Left ventricle myocardium inferior (tissue), 1 donor: ENCODE measurements around the gene TRIM16. TPM values are rescaled to one million over a fixed set of nuclear protein-coding genes. Genes with fewer than 3 reads are reported as not detected.
"Not testable (repeated sequence)": the region's sequence is repeated elsewhere in the genome, so short reads cannot be mapped to it uniquely, and the experiment has no call there.

Experiments
- DNase-seq: peaks from one replicate; pipeline ENCODE4 v3.0.0-alpha.2; 2020
- H3K27ac ChIP-seq: fragments of 200-600 bp; replicated peaks from 2 replicates; pipeline ENCODE4 v1.8.0; 2021
- H3K27me3 ChIP-seq: fragments of 200-600 bp; 2 replicates; pipeline ENCODE4 v1.8.0; 2021; ENCODE audit warnings: low read depth
- H3K36me3 ChIP-seq: fragments of 200-600 bp; 2 replicates; pipeline ENCODE4 v1.8.0; 2021
- H3K4me1 ChIP-seq: fragments of 200-600 bp; 2 replicates; pipeline ENCODE4 v1.8.0; 2021
- H3K4me3 ChIP-seq: fragments of 200-600 bp; 2 replicates; pipeline ENCODE4 v1.8.0; 2021; ENCODE audit warnings: mild to moderate bottlenecking, moderate library complexity
- H3K9me3 ChIP-seq: fragments of 200-600 bp; replicated peaks from 2 replicates; pipeline ENCODE4 v1.8.0; 2021
- CTCF ChIP-seq: fragments of 200-600 bp; IDR thresholded peaks from 2 replicates; pipeline ENCODE4 v1.8.0; 2021; ENCODE audit warnings: antibody characterized with exemption, mild to moderate bottlenecking, borderline replicate concordance
- intact Hi-C: fragments of 100-400 bp; cut with micrococcal nuclease; formaldehyde crosslinking; loops from one replicate; pipeline ENCODE4 v1.11.0; 2022
- long read RNA-seq: library from polyadenylated mRNA; unstranded; transcript quantifications from one replicate; pipeline ENCODE4 v2.0.0, GENCODE V29; 2021
- total RNA-seq: library from RNA; stranded (reverse); fragmentation: NEBNext Ultra II Directional; extraction: Animal tissue kit (Norgen Biotek cat#: 25700); gene quantifications from one replicate; pipeline ENCODE4 v1.2.1, GENCODE V29; 2021
- donor health status: DM: no; HTN: yes; CAD: no; lungs with severe emphysema.

Gene TRIM16
- total RNA-seq: 30.4 TPM
- long read RNA-seq, transcript TRIM16-211 (5 exons, 1,979 nt): major isoform, 10 of 53 reads
- long read RNA-seq, partial matches to known transcripts: 30 of 53 reads
- long read RNA-seq, other reads (novel, unspliced or antisense): 13 of 53 reads

DNA sequence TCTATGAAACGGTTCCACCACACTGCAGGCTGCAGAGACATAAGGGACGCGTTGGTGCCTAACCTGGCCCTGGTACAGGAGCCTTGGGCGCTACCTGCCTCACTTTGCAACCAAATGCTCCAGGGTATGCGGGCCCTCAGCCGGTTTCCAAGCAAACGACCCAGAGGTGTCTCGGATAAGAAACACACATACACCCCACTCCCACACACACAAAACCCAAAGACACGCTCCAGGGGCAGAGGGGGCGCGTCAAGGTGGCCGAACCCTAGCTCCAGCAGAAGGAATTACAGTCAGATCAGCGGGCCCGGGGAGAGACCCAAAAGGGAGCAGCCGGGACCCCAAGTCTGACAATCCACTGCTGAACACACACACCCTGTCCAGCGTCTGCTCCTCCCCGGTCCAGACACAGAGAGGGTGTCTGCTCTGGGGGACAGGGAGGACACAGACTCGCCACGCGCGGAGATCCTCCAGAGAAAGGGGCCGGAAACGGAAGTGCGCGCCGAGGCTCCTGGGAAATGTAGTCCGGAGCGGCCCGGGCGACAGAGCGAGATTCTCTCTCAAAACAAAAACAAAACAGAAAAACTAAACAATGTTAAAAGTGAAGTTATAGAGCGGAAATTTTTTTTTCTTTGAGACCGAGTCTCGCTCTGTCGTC is at the start of gene TRIM16:
Gene TRIM16, minus strand, starts transcription at position 488 of the 655 bp plus-strand sequence. CDS start 32,702 bp downstream, outside the sequence.
- intact Hi-C loops, H3K36me3 ChIP-seq, H3K9me3 ChIP-seq, H3K27me3 ChIP-seq, H3K4me1 ChIP-seq: not testable (repeated sequence)
- Histone ChIP-seq H3K27ac (peak within 1 kb of the TSS; percentile 70), H3K4me3 (peak within 1 kb of the TSS; percentile 67)
- TF ChIP-seq CTCF: peak; percentile 47
- peak; percentile 85 for DNase-seq

DNA sequence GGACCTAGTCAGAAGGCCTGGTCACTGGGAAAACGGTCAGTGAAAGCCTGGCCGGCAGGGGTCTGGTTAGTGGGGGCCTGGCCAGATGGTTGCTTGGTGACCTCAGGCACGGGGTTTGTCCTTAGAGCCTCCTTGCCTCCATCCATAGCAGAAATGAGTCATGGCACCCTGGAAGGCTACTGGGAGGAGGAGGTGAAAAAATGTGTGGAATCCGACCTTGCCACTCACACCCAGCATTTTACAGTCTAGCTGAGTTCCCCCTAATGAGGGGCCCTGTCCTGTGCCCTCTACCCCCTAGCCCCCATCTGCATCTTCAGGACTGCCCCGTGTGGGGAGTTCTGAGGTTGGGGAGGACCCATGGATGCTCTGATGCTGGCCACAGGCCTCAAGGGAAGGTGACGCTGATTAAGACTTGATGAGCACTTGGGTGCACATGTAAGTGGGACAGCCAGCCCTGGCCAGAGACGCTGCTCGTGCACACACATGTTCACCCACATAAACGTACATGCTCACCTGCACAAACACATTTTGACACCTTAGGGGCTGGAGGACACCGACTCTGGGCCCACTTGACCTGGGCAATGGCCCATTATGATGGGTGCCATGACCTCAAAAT is 49.2 kb upstream of the TRIM16 start:
- intact Hi-C loops, H3K4me1 ChIP-seq, H3K9me3 ChIP-seq, H3K27me3 ChIP-seq, DNase-seq, H3K4me3 ChIP-seq, H3K36me3 ChIP-seq, H3K27ac ChIP-seq: not testable (repeated sequence)

GRCh38 chr17:15731900-15732299 is 47.8 kb upstream of the TRIM16 start, which contains the start of gene TBC1D26:
Gene TBC1D26 (plus strand): TSS chr17:15732283. CDS start chr17:15735349, 3,066 bp downstream.
- H3K27me3 ChIP-seq, H3K4me1 ChIP-seq, intact Hi-C loops, H3K27ac ChIP-seq, H3K9me3 ChIP-seq, H3K36me3 ChIP-seq, H3K4me3 ChIP-seq, DNase-seq: not testable (repeated sequence)

DNA sequence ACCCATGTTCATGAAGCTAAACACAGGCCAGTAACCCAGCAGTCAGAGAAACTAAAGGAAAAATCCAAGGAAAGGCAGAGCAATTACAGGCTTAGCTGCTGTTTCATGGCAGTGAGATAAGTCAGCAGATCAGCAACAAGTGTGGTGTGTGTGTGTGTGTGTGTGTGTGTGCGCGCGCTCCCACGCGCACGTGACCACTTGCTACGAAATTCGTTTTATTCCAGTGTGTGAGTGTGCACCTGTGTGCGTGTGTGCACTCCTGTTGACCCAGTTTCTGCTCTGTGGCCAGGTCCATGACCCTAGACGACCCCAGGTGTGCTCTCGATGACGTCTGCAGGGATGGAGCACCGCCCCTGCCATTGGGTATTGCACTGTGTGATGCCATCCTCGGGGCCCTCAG is 46.4 kb upstream of the TRIM16 start:
- H3K27me3 ChIP-seq, H3K4me1 ChIP-seq, H3K27ac ChIP-seq, H3K36me3 ChIP-seq, H3K4me3 ChIP-seq, DNase-seq, intact Hi-C loops: not testable (repeated sequence)
- H3K9me3 ChIP-seq: peaks cover 14% of the 10 kb centered on the region

DNA sequence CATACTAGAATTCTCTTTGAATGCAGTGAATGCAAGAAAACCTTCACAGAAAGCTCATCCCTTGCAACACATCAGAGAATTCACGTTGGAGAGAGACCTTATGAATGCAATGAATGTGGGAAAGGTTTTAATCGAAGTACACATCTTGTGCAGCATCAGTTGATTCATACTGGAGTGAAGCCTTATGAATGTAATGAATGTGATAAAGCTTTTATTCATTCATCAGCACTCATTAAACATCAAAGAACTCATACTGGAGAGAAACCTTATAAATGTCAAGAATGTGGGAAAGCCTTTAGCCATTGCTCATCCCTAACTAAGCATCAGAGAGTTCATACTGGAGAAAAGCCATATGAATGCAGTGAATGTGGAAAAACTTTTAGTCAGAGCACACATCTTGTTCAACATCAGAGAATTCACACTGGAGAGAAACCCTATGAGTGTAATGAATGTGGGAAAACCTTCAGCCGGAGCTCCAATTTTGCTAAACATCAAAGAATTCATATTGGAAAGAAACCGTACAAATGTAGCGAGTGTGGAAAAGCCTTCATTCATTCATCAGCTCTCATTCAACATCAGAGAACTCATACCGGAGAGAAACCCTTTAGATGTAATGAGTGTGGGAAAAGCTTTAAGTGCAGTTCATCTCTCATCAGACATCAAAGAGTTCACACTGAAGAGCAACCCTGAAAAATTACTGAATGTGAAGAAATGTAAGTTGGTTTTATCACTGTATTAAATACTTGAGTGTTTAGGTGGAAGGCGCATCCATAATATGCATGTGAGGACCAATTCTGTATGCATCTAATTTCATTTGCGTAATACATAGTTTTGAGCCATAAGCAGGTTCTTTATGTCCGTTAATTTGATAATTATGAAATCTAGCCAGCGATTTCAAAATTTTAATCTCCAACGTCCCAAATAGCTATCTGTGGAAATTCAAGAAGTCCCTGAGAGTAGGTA is 32.8 kb upstream of the TRIM16 start:
- H3K4me3 ChIP-seq, DNase-seq, intact Hi-C loops, H3K27me3 ChIP-seq, H3K4me1 ChIP-seq, H3K27ac ChIP-seq: not testable (repeated sequence)
- peaks cover 83% of the 10 kb centered on the region for H3K9me3 ChIP-seq
- peaks cover 63% of the 10 kb centered on the region for H3K36me3 ChIP-seq

DNA sequence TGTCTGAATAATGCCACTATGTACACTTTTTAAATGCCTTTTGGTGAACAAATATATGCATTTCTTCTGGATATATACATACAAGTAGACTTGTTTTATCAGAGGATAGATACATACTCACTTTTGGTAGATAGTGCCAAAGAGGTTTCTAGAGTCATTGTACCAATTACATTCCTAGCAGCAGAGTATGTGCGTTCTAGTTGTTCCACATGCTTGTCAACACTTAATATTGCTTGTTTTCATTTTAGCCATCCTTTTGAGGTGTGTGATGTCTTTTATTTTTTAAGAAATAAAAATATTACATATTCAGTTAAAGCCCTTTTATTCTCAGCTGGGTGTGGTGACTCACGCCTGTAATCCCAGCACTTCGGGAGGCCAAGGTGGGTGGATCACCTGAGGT is 24.8 kb upstream of the TRIM16 start:
- H3K4me3 ChIP-seq, intact Hi-C loops, H3K27ac ChIP-seq, H3K27me3 ChIP-seq, H3K4me1 ChIP-seq, DNase-seq: not testable (repeated sequence)
- Histone ChIP-seq H3K9me3 (peaks cover 78% of the 10 kb centered on the region), H3K36me3 (peaks cover 90% of the 10 kb centered on the region)

DNA sequence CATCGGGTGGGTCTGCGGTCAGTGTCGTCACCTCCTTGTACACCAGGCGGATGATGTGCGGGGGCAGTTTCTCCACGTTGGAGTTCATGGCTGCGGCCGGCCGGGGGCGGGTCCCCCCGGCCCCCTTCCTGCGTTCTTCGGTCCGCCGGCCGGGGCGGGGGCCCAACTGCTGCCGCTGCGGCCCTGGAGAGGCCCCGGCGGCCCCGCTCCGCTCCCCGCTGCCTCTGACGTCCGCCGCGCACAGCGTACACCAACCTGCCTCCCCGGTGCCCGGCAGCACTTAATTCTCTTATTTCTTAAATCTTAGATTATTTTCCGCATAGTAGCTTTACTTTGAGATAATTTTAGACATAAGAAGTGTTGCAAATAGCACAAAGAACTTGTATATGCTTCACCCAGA is 20.7 kb upstream of the TRIM16 start:
- H3K27ac ChIP-seq, intact Hi-C loops, H3K27me3 ChIP-seq, H3K4me3 ChIP-seq, H3K4me1 ChIP-seq, DNase-seq: not testable (repeated sequence)
- Histone ChIP-seq H3K36me3 (peaks cover 54% of the 10 kb centered on the region), H3K9me3 (peaks cover 43% of the 10 kb centered on the region)

GRCh38 chr17:15704239-15704638 is 20.1 kb upstream of the TRIM16 start:
- DNase-seq, H3K27me3 ChIP-seq, H3K4me1 ChIP-seq, intact Hi-C loops, H3K4me3 ChIP-seq, H3K27ac ChIP-seq: not testable (repeated sequence)
- Histone ChIP-seq H3K9me3 (peaks cover 38% of the 10 kb centered on the region), H3K36me3 (peaks cover 48% of the 10 kb centered on the region)

DNA sequence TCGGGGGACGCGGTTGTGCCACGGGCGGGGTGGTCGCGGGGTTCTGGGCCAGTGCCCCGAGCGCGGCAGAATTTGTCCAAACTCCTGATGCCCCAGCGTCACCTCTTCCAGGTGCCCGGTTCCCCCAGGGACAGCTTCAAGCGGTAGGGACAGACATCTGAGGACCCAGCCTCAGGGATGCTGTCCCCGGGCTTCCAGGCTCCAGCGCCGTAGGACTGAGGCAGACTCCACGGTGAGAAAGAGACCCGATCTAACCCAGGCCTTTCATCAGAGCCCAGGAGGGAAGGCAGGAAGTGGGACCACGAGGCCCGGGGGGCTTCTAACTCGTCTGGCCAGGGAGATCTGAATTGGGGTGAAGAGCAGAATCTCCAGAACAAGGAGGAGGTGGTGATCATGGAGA is 15.8 kb upstream of the TRIM16 start:
- Histone ChIP-seq H3K27ac (peak overlapping the region; percentile 70), H3K4me3 (peak overlapping the region; percentile 74)
- H3K4me1 ChIP-seq, intact Hi-C loops, DNase-seq, H3K36me3 ChIP-seq, H3K27me3 ChIP-seq, H3K9me3 ChIP-seq: not testable (repeated sequence)

- H3K4me1 ChIP-seq, H3K27me3 ChIP-seq, H3K9me3 ChIP-seq, intact Hi-C loops, H3K36me3 ChIP-seq: not testable (repeated sequence)
- DNase-seq: peak; percentile 100
- Histone ChIP-seq H3K27ac (peak within 1 kb of the TSS; percentile 70), H3K4me3 (peak within 1 kb of the TSS; percentile 74)
Observed at GRCh38 chr17:15699413-15699924, 15.4 kb upstream of the TRIM16 start, which contains the start of gene ZNF286A. Gene ZNF286A (plus strand): TSS chr17:15699752. CDS start chr17:15700330, 578 bp downstream.

DNA sequence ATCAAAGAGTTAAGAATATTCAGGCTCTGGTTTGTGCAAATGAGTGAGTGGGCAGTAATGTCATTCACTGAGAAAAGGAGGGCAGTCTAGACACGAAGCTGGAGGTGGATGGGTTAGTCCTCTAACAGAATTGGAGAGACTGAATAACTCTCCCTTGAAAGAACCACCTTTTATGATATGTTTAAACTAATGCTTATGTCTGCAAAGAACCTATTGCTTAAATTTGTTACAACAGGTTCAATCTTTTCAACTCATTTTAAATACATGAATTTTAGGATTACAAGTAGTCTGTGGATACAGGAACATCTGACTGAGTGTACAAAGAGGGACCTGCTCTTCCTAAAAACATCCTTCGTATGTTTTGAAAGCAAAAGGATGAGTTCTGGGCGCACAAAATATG is 14.9 kb upstream of the TRIM16 start:
- DNase-seq, H3K4me1 ChIP-seq, H3K9me3 ChIP-seq, H3K36me3 ChIP-seq, H3K27me3 ChIP-seq, intact Hi-C loops: not testable (repeated sequence)
- Histone ChIP-seq H3K27ac (peak overlapping the region; percentile 70), H3K4me3 (peak overlapping the region; percentile 74)

DNA sequence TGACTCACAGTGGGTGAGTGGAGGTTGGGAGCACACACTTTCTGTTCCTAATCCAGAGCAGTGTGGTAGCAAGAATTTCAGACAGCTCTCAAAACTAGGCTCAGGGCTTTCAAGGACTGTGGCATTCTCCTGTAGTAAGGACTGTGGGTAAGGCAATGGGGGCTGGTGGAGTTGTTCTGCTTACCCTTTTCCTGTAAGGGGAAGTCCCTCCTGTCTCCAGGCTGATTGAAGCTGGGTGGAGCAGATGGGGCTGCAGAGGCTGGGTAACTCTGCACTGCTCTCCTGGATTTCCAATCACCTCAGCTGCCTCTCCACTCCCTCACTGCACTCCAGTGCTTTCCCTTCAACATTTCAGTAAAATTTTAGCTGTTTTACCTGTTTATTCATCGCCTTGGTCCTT is 3.4 kb upstream of the TRIM16 start:
- H3K36me3 ChIP-seq, intact Hi-C loops, H3K4me1 ChIP-seq, H3K27ac ChIP-seq, DNase-seq, H3K4me3 ChIP-seq, H3K27me3 ChIP-seq, H3K9me3 ChIP-seq: not testable (repeated sequence)
